Spleen (tissue), 11 donors: ENCODE measurements around the gene OR2T33. TPM values are rescaled to one million over a fixed set of nuclear protein-coding genes. Genes with fewer than 3 reads are reported as not detected.
"Not testable (repeated sequence)": the region's sequence is repeated elsewhere in the genome, so short reads cannot be mapped to it uniquely, and the experiment has no call there.

Source experiments
- DNase-seq: peaks from one replicate; pipeline ENCODE4 v3.0.0-alpha.2; 2020
- H3K27ac ChIP-seq, 8 donors: fragments of 200-600 bp; sonication (generic) in 7 of 8; 1 replicate in 4 of 8; 2 replicates in 4 of 8; pipeline versions ENCODE4 v1.5.0 to v1.8.0; 2016 to 2021; ENCODE audit warnings: inconsistent platforms in 4 of 8, mild to moderate bottlenecking in 4 of 8, moderate library complexity in 1 of 8
- H3K27me3 ChIP-seq, 7 donors: fragments of 200-600 bp; sonication (generic) in 6 of 7; replicated peaks in 1 of 7; 1 replicate in 4 of 7; 2 replicates in 3 of 7; pipeline versions ENCODE4 v1.5.0 to v1.8.0; 2016 to 2021; ENCODE audit warnings: inconsistent platforms in 3 of 7, mild to moderate bottlenecking in 1 of 7
- H3K36me3 ChIP-seq, 6 donors: fragments of 200-600 bp; sonication (generic) in 5 of 6; 1 replicate in 4 of 6; 2 replicates in 2 of 6; pipeline versions ENCODE4 v1.5.0 to v1.8.0; 2016 to 2021; ENCODE audit warnings: inconsistent platforms in 2 of 6
- H3K4me1 ChIP-seq, 6 donors: fragments of 200-600 bp; sonication (generic) in 5 of 6; 1 replicate in 3 of 6; 2 replicates in 3 of 6; pipeline versions ENCODE4 v1.5.0 to v1.8.0; 2016 to 2021; ENCODE audit warnings: inconsistent platforms in 3 of 6
- H3K4me3 ChIP-seq, 8 donors: fragments of 200-600 bp; sonication (generic) in 7 of 8; 1 replicate in 4 of 8; 2 replicates in 4 of 8; pipeline versions ENCODE4 v1.5.0 to v1.8.0; 2016 to 2021; ENCODE audit warnings: inconsistent platforms in 4 of 8, mild to moderate bottlenecking in 4 of 8, moderate library complexity in 2 of 8
- H3K9me3 ChIP-seq, 8 donors: fragments of 200-600 bp; sonication (generic) in 7 of 8; 1 replicate in 4 of 8; 2 replicates in 4 of 8; pipeline versions ENCODE4 v1.5.0 to v1.8.0; 2016 to 2021; ENCODE audit warnings: inconsistent platforms in 4 of 8
- CTCF ChIP-seq, 11 experiments: fragments of 200-600 bp in 7 of 11; fragments of 450-650 bp in 4 of 11; sonication (generic) in 4 of 11; IDR thresholded peaks in 8 of 11; conservative IDR thresholded peaks in 3 of 11; 1 replicate in 7 of 11; 2 replicates in 4 of 11; pipeline versions ENCODE4 v1.4.0 to v1.8.0; 2016 to 2021; ENCODE audit warnings: antibody characterized with exemption in 11 of 11, inconsistent platforms in 4 of 11, mild to moderate bottlenecking in 1 of 11
- POLR2A ChIP-seq, 3 donors: fragments of 450-650 bp; IDR thresholded peaks; one replicate each; pipeline ENCODE4 v1.5.1; 2017; ENCODE audit warnings: antibody characterized with exemption in 3 of 3, mild to moderate bottlenecking in 1 of 3
- POLR2AphosphoS5 ChIP-seq, 3 donors: sonication (generic); formaldehyde crosslinking; IDR thresholded peaks; one replicate each; pipeline ENCODE4 v1.5.1; 2017; ENCODE audit warnings: antibody characterized with exemption in 3 of 3
- WGBS, 5 donors: extraction: QIAGEN DNeasy Blood & Tissue Kit in 3 of 5; methylation state at CpG; one replicate each; pipeline versions ENCODE4 v1.1.5 to v1.1.7; 2013 to 2018; 5-methylcytosine and 5-hydroxymethylcytosine counted together
- intact Hi-C: fragments of 100-400 bp; cut with DNase I; formaldehyde crosslinking; loops from one replicate; pipeline ENCODE4 v1.15.0; 2023; ENCODE audit warnings: low total_unique reads
- polyA plus RNA-seq, 3 donors: library from polyadenylated mRNA; stranded (reverse); fragments of 200-250 nt; gene quantifications; one replicate each; pipeline ENCODE4 v1.2.1, GENCODE V29; 2013
- total RNA-seq, 7 donors: library from RNA; depleted of rRNA in 3 of 7; stranded (reverse); fragments of >200 nt in 3 of 7; fragmentation: NEBNext Ultra II Directional in 4 of 7; extraction: Animal tissue kit (Norgen Biotek cat#: 25700) in 4 of 7; gene quantifications; one replicate each; pipeline versions ENCODE4 v1.1.0 to v1.2.1, GENCODE V29; 2016 to 2021
- donor health status: healthy with polysubstance abuse.
- donor health status: DM: no; HTN: no; CAD: no; lungs with moderate emphysema.
- donor health status: DM: no; HTN: no; CAD: no.
- donor health status: Bipolar disorder and iron deficiency.
- donor health status: healthy.
- donor health status: DM: no; HTN: no; CAD: no.
- donor health status: DM: yes; HTN: yes; CAD: no.

OR2T33 gene
- total and polyA plus RNA-seq, 10 donors = not detected

- Histone ChIP-seq H3K36me3 (no peaks in the 10 kb centered on the region), H3K9me3 (peaks cover 0 to 4% (median 0%) of the 10 kb centered on the region in 8 donors), H3K4me1 (no peaks in the 10 kb centered on the region), H3K27me3 (no peaks in the 10 kb centered on the region), H3K4me3 (no peak within 1 kb of the TSS), H3K27ac (no peak within 1 kb of the TSS)
- intact Hi-C loops = no loop called here
- no peak for DNase-seq
- TF ChIP-seq POLR2AphosphoS5 (IDR thresholded peaks at IDR 0.05) = no peak
- TF ChIP-seq POLR2A (IDR thresholded peaks at IDR 0.05) = no peak
- no peak for TF ChIP-seq CTCF (IDR thresholded peaks at IDR 0.05 in 8 of 11, conservative IDR thresholded peaks at IDR 0.05 in 3 of 11)
- 83 to 88% (median 85%) methylated on average over 1 of the region's 1 CpG for WGBS, 5 donors
Measured at GRCh38 chr1:248303324-248303723, 25.5 kb upstream of the OR2T33 start, which contains the start of gene OR2T12. TSS of gene OR2T12 (minus strand) at chr1:248303424. CDS start at chr1:248295578, 7,846 bp downstream.

- Histone ChIP-seq H3K27ac (no peak overlapping the region), H3K4me3 (no peak overlapping the region), H3K36me3 (no peaks in the 10 kb centered on the region), H3K27me3 (no peaks in the 10 kb centered on the region), H3K9me3 (no peaks in the 10 kb centered on the region), H3K4me1 (no peaks in the 10 kb centered on the region)
- TF ChIP-seq POLR2A (IDR thresholded peaks at IDR 0.05) = no peak
- TF ChIP-seq POLR2AphosphoS5 (IDR thresholded peaks at IDR 0.05) = no peak
- 16 to 25% (median 24%) methylated on average over 6 of the region's 6 CpGs for WGBS, 5 donors
- intact Hi-C loops = no loop called here
- DNase-seq = no peak
Measured at GRCh38 chr1:248288391-248288790, 10.6 kb upstream of the OR2T33 start.

- H3K9me3 ChIP-seq, H3K4me3 ChIP-seq, intact Hi-C loops, H3K27me3 ChIP-seq, H3K4me1 ChIP-seq, DNase-seq, H3K27ac ChIP-seq, H3K36me3 ChIP-seq: not testable (repeated sequence)
- 80 to 91% (median 89%) methylated on average over 1 to 13 of the region's 16 CpGs for WGBS, 5 donors
Measured at GRCh38 chr1:248273225-248273624, 4.6 kb downstream of the OR2T33 start.

- Histone ChIP-seq H3K27ac (no peak overlapping the region), H3K36me3 (no peaks in the 10 kb centered on the region), H3K27me3 (no peaks in the 10 kb centered on the region), H3K9me3 (peaks cover 0 to 10% (median 0%) of the 10 kb centered on the region in 8 donors), H3K4me1 (no peaks in the 10 kb centered on the region), H3K4me3 (no peak overlapping the region)
- DNase-seq = no peak
- intact Hi-C loops = no loop called here
- WGBS, 5 donors = 61 to 74% (median 73%) methylated on average over 4 of the region's 4 CpGs
- TF ChIP-seq POLR2A (IDR thresholded peaks at IDR 0.05) = no peak
Measured at GRCh38 chr1:248268178-248268577, 9.6 kb downstream of the OR2T33 start.

GRCh38 chr1:248259309-248259708 is 18.5 kb downstream of the OR2T33 start:
- H3K4me1 ChIP-seq, H3K27me3 ChIP-seq, intact Hi-C loops, H3K27ac ChIP-seq, DNase-seq, H3K36me3 ChIP-seq, H3K4me3 ChIP-seq: not testable (repeated sequence)
- 70 to 95% (median 80%) methylated on average over 1 of the region's 1 CpG for WGBS, 5 donors
- peaks cover 3 to 32% (median 21%) of the 10 kb centered on the region in 8 donors for H3K9me3 ChIP-seq

- Histone ChIP-seq H3K9me3 (no peaks in the 10 kb centered on the region), H3K27me3 (peaks cover 0 to 12% (median 0%) of the 10 kb centered on the region in 7 donors), H3K4me1 (no peaks in the 10 kb centered on the region), H3K36me3 (no peaks in the 10 kb centered on the region), H3K4me3 (no peak overlapping the region), H3K27ac (no peak overlapping the region)
- intact Hi-C loops = no loop called here
- no peak for TF ChIP-seq POLR2AphosphoS5 (IDR thresholded peaks at IDR 0.05)
- TF ChIP-seq CTCF (IDR thresholded peaks at IDR 0.05 in 8 of 11, conservative IDR thresholded peaks at IDR 0.05 in 3 of 11) = peak in 7 of 11 experiments; percentile 27 to 66 (median 51)
- DNase-seq = peak; percentile 64
- WGBS, 5 donors = 14 to 17% (median 15%) methylated on average over 14 of the region's 14 CpGs
Measured at GRCh38 chr1:248243204-248243603, 34.6 kb downstream of the OR2T33 start.
